Stimulated activated CD4-positive, alpha-beta T cell treated with anti-CD3 and anti-CD28 coated beads, Interleukin-1b, Interleukin-23, amount 100 ng/mL, for 1 hour (primary cell): ENCODE data around the gene MTHFSD.

ENCODE experiments used
- DNase-seq, 2 donors: peaks; one replicate each; pipeline ENCODE4 v3.0.0-alpha.2; 2020; ENCODE audit warnings: low read depth in 2 of 2

Gene MTHFSD

GRCh38 chr16:86584071-86584685 lies 29.1 kb upstream of the MTHFSD start:
- DNase-seq = no peak

GRCh38 chr16:86581458-86581857 lies 26.4 kb upstream of the MTHFSD start:
- no peak for DNase-seq

- no peak for DNase-seq
Observed at GRCh38 chr16:86580791-86581170, 25.7 kb upstream of the MTHFSD start.

- DNase-seq = no peak
Observed at GRCh38 chr16:86580063-86580790, 25.2 kb upstream of the MTHFSD start.

GRCh38 chr16:86579268-86580062 lies 24.4 kb upstream of the MTHFSD start:
- DNase-seq = no peak

GRCh38 chr16:86578611-86579267 lies 23.7 kb upstream of the MTHFSD start:
- DNase-seq = no peak

GRCh38 chr16:86578061-86578599 lies 23.1 kb upstream of the MTHFSD start, which contains the start of gene FOXL1:
FOXL1 (plus strand) TSS chr16:86578549; CDS start chr16:86578724, 175 bp downstream.
- DNase-seq = no peak

GRCh38 chr16:86577314-86577971 lies 22.4 kb upstream of the MTHFSD start:
- no peak for DNase-seq

GRCh38 chr16:86576591-86577313 lies 21.7 kb upstream of the MTHFSD start:
- DNase-seq = no peak

- DNase-seq = no peak
Observed at GRCh38 chr16:86575754-86576557, 20.9 kb upstream of the MTHFSD start.

GRCh38 chr16:86575095-86575685 lies 20.2 kb upstream of the MTHFSD start:
- no peak for DNase-seq

- DNase-seq = no peak
Observed at GRCh38 chr16:86574646-86575045, 19.6 kb upstream of the MTHFSD start.

- no peak for DNase-seq
Observed at GRCh38 chr16:86573646-86574508, 18.8 kb upstream of the MTHFSD start.

- no peak for DNase-seq
Observed at GRCh38 chr16:86573215-86573614, 18.2 kb upstream of the MTHFSD start.

GRCh38 chr16:86572606-86573005 lies 17.6 kb upstream of the MTHFSD start:
- no peak for DNase-seq

- DNase-seq = no peak
Observed at GRCh38 chr16:86572041-86572521, 17.0 kb upstream of the MTHFSD start.

- DNase-seq = no peak
Observed at GRCh38 chr16:86571530-86571915, 16.5 kb upstream of the MTHFSD start.
